Calu3 (cell line): ENCODE results near the gene FZD7. TPM values are rescaled to one million over a fixed set of nuclear protein-coding genes. Genes with fewer than 3 reads are reported as not detected.

ENCODE experiments used
- BruUV-seq: library from RNA; stranded (reverse); fragments of 400-500 nt; replicated peaks from 2 replicates; lab custom pipeline; 2021; lab: Mats Ljungman, UMichigan
- CTCF ChIA-PET: fragments of 300-600 bp; sonication (Branson Sonifier 250); formaldehyde crosslinking; loops from one replicate; lab custom pipeline; 2022; ENCODE audit warnings: antibody characterized with exemption; lab: Charles Lee
- DNase-seq: peaks from one replicate; pipeline ENCODE4 v3.0.0; 2022
- H3K27ac Mint-ChIP-seq: one replicate; pipeline ENCODE4 v1.8.0; 2022; ENCODE audit warnings: mixed read lengths; ENCODE audit not compliant: unreplicated experiment
- H3K27me3 Mint-ChIP-seq: one replicate; pipeline ENCODE4 v1.8.0; 2022; ENCODE audit warnings: mixed read lengths; ENCODE audit not compliant: unreplicated experiment
- H3K36me3 Mint-ChIP-seq: one replicate; pipeline ENCODE4 v1.8.0; 2022; ENCODE audit warnings: mild to moderate bottlenecking, moderate library complexity, mixed read lengths; ENCODE audit not compliant: insufficient read depth, unreplicated experiment
- H3K4me1 Mint-ChIP-seq: one replicate; pipeline ENCODE4 v1.8.0; 2022; ENCODE audit warnings: mild to moderate bottlenecking, low read depth, mixed read lengths; ENCODE audit not compliant: unreplicated experiment
- H3K4me3 Mint-ChIP-seq: one replicate; pipeline ENCODE4 v1.8.0; 2022; ENCODE audit warnings: mild to moderate bottlenecking, low read depth, moderate library complexity, mixed read lengths; ENCODE audit not compliant: unreplicated experiment
- H3K9me3 Mint-ChIP-seq: one replicate; pipeline ENCODE4 v1.8.0; 2022; ENCODE audit warnings: low read depth, mixed read lengths; ENCODE audit not compliant: unreplicated experiment
- intact Hi-C: fragments of 100-400 bp; cut with micrococcal nuclease; formaldehyde crosslinking; loops from one replicate; pipeline ENCODE4 v1.10.0; 2022; ENCODE audit not compliant: unreplicated experiment
- total RNA-seq: library from RNA; stranded (reverse); gene quantifications from 2 replicates; pipeline ENCODE4 v1.2.3, GENCODE V29; 2022
- TF ChIP-seq, protein P1 (sequence below): fragments of 200-600 bp; IDR thresholded peaks from one replicate; pipeline ENCODE4 v1.8.0; 2022; ENCODE audit warnings: antibody characterized with exemption; ENCODE audit not compliant: unreplicated experiment

The FZD7 gene
- total RNA-seq, 1 experiment from 2014 or later, result 17.7 TPM

DNA sequence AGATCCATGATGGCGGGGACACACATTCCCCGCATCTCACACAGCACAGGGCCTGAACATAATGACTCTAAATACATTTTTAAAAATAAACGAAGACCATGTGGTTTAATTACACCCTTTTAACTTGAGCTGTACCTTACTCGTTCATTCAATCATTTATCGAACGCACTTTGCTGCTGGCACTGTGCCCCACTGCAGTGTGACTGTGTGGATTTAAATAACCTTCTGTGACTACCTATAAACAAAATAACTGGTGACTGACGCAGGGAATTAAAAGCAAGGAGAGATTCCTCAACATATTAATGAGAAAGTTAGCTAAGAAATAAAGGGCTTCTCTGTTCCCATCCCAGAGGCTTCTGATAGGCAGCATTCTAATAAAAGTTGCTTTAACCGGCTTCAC is 10.9 kb upstream of the FZD7 start:
- H3K27ac Mint-ChIP-seq, result no peak overlapping the region
- CTCF ChIA-PET, result no interaction called here
- no peak overlapping the region for H3K4me3 Mint-ChIP-seq
- BruUV-seq, result no TSS peak
- intact Hi-C loops, result no loop called here
- H3K36me3 Mint-ChIP-seq, result no peaks in the 10 kb centered on the region
- TF ChIP-seq, protein P1, sequence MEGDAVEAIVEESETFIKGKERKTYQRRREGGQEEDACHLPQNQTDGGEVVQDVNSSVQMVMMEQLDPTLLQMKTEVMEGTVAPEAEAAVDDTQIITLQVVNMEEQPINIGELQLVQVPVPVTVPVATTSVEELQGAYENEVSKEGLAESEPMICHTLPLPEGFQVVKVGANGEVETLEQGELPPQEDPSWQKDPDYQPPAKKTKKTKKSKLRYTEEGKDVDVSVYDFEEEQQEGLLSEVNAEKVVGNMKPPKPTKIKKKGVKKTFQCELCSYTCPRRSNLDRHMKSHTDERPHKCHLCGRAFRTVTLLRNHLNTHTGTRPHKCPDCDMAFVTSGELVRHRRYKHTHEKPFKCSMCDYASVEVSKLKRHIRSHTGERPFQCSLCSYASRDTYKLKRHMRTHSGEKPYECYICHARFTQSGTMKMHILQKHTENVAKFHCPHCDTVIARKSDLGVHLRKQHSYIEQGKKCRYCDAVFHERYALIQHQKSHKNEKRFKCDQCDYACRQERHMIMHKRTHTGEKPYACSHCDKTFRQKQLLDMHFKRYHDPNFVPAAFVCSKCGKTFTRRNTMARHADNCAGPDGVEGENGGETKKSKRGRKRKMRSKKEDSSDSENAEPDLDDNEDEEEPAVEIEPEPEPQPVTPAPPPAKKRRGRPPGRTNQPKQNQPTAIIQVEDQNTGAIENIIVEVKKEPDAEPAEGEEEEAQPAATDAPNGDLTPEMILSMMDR, result no peak
- H3K9me3 Mint-ChIP-seq, result no peaks in the 10 kb centered on the region
- H3K4me1 Mint-ChIP-seq, result no peaks in the 10 kb centered on the region
- DNase-seq, result no peak
- peaks cover 56% of the 10 kb centered on the region for H3K27me3 Mint-ChIP-seq

DNA sequence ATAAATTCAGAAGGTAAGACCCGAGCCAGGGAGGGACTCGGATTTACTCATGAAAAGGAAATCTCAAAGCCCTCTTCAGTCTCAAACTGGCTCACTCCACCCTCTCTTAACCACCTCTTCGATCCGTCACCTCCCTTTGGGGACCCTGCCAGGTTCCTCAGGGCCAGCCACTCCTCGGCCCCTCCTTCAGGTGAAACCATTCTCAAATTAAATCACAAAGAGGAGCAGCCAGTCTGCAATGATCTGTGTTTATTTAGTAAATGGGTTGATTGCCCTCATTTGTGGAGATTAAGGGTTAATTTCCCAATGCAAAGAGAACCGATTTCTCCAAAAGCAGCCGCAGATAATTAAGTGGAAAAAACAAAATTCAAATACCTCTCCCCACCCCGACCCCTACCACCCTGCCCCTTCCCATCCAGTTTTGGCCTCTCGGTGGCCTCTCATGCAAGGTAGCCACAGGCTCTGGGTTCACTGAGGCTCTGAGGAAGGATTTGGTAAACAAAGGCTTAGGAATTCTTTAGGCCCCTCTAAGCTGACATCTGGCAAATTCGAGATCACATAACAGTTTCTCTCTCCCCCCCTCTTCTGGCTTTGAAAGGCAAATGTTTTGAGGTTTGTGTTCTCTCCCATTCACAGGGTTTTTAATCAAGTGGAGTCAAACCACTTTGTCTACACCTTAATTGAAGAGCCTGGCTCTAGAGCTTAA is 10.3 kb upstream of the FZD7 start:
- no peak overlapping the region for H3K27ac Mint-ChIP-seq
- CTCF ChIA-PET, result no interaction called here
- no peak overlapping the region for H3K4me3 Mint-ChIP-seq
- DNase-seq, result no peak
- intact Hi-C loops, result no loop called here
- H3K4me1 Mint-ChIP-seq, result no peaks in the 10 kb centered on the region
- BruUV-seq, result no TSS peak
- H3K36me3 Mint-ChIP-seq, result no peaks in the 10 kb centered on the region
- H3K27me3 Mint-ChIP-seq, result peaks cover 55% of the 10 kb centered on the region
- no peaks in the 10 kb centered on the region for H3K9me3 Mint-ChIP-seq
- TF ChIP-seq, protein P1, result no peak

DNA sequence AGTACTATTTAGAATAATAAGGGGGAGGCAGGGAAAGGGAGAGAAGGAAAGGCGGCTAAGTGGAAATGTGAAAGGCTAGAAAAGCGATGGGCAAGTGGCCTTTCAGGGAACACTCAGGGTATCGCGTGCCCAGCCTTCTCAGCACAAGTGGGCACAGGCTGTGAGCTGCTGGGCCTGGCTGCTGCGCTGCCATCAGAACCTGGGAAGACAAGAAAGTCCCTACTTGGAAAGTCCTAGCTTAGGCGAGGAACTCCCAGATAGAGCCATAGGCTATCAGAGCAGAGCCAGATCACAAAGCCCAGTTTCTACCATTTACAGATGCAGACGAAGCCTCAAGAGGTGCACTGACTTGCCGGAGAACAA is 9.8 kb upstream of the FZD7 start:
- Mint-ChIP-seq H3K27me3 (peaks cover 50% of the 10 kb centered on the region), H3K27ac (no peak overlapping the region), H3K4me1 (no peaks in the 10 kb centered on the region), H3K4me3 (no peak overlapping the region), H3K36me3 (no peaks in the 10 kb centered on the region), H3K9me3 (no peaks in the 10 kb centered on the region)
- intact Hi-C loops, result no loop called here
- CTCF ChIA-PET, result no interaction called here
- TF ChIP-seq, protein P1, result no peak
- DNase-seq, result no peak
- no TSS peak for BruUV-seq

DNA sequence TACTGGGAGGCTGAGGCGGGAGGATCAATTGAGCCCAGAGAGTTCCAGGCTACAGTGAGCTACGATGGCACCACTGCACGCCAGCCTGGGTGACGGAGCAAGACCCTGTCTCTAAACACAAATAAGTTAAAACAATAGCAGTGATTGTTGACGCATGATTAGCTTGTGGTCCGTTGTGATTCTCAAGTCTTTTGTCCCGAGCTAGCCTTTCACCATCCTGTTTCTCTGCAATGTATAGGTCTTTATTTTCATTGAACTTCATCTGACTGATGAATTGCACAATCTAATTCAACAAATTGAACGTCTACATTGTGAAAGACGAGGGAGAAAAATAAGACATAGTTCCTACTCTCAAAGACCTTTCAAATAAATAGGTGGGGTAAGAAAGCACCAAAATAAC is 8.8 kb upstream of the FZD7 start:
- Mint-ChIP-seq H3K4me1 (no peaks in the 10 kb centered on the region), H3K9me3 (no peaks in the 10 kb centered on the region), H3K27me3 (peaks cover 43% of the 10 kb centered on the region), H3K4me3 (no peak overlapping the region), H3K36me3 (no peaks in the 10 kb centered on the region), H3K27ac (no peak overlapping the region)
- CTCF ChIA-PET, result no interaction called here
- no TSS peak for BruUV-seq
- TF ChIP-seq, protein P1, result no peak
- DNase-seq, result no peak
- intact Hi-C loops, result no loop called here
